Activated T-cell treated with anti-CD3 and anti-CD28 coated beads, Interleukin-2, amount 50 U/mL, for 48 hours (primary cell): ENCODE data around the gene GRB7.
A peak's percentile ranks its signal among the peaks of the same experiment; 100 is the strongest.
"Not testable (repeated sequence)": the region's sequence is repeated elsewhere in the genome, so short reads cannot be mapped to it uniquely, and the experiment has no call there.

Experiments used
- DNase-seq, 2 experiments: peaks; one replicate each; pipeline ENCODE4 v3.0.0-alpha.2; 2020

Gene GRB7

DNA sequence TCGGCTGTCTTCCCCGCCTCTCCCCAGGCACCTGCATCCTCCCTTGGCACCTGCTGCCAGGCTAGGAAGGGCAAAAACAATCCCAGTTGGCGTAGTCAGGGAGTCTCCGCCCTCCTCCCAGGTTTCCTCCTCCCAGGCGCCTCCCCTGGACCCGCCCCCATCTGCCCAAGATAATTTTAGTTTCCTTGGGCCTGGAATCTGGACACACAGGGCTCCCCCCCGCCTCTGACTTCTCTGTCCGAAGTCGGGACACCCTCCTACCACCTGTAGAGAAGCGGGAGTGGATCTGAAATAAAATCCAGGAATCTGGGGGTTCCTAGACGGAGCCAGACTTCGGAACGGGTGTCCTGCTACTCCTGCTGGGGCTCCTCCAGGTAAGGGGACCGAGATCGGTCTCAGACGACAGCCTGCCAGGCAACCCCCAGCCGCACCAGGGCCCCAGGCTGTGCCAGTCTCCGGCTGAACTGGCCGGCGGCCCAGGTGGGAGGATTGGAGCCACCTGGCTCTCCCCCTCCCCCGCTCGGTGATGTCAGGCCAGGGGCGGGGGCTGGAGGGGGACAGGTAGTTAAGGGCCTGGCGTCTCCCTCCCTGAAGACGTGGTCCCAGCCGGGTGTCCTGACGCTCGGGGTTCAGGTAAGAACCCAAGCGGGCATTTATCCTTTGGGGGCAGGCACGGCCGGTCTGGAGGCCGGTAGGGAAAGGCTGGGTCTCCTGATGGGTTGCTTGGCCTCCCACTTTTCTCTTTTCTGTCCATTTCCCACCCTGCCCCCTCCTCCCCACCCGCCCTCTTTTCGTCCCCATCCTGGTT, at the start of gene GRB7:
Gene GRB7, plus strand, starts transcription at position 179 of the 808 bp plus-strand sequence. CDS start 4,364 bp downstream, outside the sequence.
- DNase-seq = peak in 1 of 2 experiments; percentile 38

DNA sequence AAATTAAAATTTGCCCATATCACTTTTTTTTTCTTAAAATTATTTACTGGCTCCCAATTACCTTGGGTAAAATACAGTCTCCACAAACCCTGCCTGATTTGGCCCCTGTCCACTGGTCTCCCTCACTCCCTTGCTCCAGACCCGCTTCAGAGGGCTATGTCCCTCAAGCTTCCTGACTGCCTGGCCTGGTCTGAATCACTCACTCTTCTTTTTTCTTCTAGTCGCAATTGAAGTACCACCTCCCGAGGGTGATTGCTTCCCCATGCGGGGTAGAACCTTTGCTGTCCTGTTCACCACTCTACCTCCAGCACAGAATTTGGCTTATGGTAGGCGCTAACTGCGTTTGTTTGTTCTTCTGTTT, 49.3 kb upstream of the GRB7 start:
- DNase-seq = no peak

DNA sequence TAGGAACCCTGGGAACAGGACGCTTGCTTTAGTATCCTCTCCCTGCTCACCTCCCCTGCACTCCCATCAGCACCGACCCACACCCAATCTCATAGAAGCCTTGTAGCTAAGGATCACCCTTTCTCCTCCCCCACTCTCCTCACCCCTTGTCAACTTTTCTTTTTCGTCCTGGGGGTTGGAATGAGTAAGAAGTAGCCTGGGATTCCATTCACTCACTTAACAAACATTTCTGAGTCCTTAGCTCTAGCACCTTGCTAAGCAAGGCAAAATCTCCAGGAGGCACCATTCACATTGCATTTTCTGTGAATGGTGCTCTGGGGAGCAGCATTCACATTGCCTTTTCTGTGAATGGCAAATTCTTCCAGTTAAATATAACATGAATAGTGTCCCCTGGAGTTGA, 48.8 kb upstream of the GRB7 start:
- DNase-seq = no peak

DNA sequence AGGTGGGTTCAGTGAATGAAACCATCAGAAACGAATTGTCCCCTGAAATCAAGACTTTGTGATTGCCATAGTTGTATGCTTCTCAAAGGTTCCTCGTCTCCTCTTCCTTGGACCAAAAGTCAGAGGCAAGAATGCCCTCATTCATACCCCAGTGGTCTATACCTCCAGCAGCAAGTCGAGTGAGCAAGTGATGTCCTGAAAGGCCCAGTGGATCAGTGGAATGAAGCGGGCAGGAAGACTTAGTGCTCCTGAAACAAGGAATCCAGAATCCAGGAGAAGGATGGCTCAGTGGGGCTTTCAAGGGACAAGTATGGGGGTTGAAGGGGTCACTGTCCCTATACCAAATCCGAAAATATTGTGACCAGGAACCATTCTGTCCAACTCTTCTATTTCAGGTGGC, 43.1 kb upstream of the GRB7 start:
- no peak for DNase-seq

DNA sequence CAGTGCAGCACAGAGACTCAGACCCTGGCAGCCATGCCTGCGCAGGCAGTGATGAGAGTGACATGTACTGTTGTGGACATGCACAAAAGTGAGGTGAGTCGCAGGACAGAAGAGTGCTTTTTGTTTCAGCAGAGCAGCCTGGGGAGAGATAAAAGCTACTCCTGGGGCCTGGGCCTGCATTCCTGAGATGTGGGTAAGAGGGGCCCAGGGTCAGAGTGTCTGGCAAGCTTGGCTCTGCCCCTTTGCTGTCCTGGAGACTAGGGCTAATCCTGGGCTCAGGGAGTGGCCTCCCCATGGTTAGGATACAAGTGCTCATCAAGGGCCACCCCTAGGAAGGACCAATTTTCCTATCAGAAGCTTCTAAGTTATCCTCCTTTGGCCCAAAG, 42.7 kb upstream of the GRB7 start:
- DNase-seq = no peak

DNA sequence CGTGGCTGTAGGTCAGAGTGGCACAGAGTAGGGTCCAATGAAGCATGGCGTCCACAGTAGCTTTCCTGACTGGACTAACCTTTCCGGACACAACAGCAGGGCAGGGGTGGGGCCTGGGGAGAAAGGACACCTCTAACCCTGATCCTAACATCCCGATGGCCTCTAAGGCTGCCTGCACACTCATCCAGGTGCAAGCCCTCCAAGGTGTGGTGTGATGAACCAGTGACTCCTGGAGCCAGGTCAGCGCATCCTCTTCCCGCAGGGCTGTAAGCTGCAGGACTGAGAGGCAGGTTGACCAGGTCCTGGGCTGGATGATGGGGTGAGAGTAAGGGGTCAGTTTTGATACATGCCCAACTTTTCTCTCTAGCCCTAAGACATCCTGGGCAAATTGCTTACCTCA, 41.0 kb upstream of the GRB7 start:
- no peak for DNase-seq

DNA sequence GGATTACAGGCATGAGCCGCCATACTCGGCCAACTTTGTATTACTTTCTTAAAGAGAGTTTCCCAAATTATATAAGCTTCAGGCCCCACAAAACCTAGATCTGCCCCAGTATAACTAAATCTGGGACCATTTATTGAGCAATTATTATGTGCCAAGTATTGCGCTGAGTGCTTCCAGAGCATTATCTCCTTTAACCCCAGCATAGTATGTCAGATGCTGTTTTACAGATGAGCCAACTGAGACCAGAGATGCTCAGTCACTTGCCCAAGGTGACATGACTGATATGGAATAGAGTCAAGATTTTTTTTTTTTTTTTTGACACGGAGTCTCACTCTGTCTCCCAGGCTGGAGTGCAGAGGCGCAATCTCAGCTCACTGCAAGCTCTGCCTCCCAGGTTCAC, 39.8 kb upstream of the GRB7 start:
- DNase-seq = no peak

DNA sequence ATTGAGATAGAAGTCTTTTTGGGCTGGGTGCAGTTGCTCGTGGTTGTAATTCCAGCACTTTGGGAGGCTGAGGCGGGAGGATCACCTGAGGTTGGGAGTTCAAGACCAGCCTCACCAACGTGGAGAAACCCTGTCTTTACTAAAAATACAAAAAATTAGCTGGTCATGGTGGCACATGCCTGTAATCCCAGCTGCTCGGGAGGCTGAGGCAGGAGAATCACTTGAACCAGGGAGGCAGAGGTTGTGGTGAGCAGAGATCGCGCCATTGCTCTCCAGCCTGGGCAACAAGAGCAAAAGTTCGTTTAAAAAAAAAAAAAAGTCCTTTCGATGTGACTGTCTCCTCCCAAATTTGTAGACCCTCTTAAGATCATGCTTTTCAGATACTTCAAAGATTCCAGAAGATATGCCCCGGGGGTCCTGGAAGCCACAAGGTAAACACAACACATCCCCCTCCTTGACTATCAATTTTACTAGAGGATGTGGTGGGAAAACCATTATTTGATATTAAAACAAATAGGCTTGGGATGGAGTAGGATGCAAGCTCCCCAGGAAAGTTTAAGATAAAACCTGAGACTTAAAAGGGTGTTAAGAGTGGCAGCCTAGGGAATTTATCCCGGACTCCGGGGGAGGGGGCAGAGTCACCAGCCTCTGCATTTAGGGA, 38.5 kb upstream of the GRB7 start:
- DNase-seq = not testable (repeated sequence)

DNA sequence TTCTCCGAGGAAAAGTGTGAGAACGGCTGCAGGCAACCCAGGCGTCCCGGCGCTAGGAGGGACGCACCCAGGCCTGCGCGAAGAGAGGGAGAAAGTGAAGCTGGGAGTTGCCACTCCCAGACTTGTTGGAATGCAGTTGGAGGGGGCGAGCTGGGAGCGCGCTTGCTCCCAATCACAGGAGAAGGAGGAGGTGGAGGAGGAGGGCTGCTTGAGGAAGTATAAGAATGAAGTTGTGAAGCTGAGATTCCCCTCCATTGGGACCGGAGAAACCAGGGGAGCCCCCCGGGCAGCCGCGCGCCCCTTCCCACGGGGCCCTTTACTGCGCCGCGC, 38.0 kb upstream of the GRB7 start, which contains the start of gene ERBB2:
Gene ERBB2, plus strand, starts transcription at position 247 of the 330 bp plus-strand sequence. CDS start 175 bp downstream, outside the sequence.
- no peak for DNase-seq

DNA sequence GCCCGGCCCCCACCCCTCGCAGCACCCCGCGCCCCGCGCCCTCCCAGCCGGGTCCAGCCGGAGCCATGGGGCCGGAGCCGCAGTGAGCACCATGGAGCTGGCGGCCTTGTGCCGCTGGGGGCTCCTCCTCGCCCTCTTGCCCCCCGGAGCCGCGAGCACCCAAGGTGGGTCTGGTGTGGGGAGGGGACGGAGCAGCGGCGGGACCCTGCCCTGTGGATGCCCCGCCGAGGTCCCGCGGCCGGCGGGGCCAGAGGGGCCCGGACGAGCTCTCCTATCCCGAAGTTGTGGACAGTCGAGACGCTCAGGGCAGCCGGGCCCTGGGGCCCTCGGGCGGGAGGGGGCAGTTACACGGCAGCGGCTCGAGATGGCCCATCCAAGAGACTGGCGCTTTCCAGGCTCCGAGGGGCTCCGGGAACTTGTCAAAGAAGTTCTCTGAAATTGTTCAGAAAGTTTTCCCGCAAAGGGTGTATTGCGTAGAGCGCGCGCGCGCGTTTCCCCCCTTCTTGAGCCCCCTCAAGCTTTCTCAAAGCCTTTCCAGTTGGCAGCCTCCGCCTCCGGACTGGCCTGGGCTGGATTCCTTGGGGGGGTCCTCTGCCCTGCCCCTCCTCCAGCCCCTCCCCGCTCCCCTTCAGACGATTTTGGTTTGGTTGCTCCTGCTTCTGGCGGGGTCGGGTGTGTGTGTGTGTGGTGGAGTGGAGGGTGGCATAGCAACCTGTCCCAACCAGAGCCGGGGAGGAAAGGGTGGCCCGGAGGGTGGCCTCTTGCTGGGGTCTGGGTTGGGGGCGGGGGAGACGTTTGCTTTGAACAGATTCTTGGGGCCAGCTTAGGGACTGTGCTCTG, 37.4 kb upstream of the GRB7 start:
- no peak for DNase-seq

DNA sequence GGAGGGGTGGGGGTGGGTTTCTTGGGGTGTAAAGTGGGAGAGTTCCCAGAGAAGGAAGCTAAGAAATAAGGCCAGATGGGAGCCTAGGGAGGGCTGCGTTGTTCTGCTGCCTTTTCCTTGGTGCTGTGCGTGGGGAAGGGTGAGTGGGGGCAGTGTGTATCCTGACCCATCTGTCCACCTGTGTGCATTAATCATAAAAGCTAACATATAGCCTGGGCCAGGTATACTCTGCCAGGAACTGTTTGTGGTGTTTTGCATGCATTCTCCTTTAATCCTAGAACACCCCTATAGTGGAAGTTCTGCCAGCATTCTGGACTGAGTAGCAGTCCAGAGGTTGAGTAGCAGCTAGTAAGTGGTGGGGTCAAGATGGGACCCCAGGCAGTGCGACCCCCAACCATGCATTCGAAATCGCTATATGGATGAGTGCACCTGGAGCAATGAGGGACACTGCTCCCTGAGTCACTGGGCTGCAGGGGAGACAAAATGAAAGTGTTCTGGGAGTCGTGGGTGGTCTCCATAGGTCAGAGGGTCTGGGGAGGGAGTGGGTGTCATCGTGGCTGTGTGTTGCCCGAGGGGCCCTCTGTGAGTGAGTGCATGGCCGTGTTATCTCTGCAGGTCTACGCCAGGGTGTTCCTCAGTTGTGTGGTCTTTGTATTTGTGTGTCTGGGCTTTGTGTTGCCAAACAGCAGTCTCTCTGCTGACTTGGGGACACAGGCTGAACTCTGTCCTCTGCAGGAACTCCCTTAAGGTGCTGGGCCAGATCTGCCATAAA, 36.5 kb upstream of the GRB7 start:
- DNase-seq = no peak

DNA sequence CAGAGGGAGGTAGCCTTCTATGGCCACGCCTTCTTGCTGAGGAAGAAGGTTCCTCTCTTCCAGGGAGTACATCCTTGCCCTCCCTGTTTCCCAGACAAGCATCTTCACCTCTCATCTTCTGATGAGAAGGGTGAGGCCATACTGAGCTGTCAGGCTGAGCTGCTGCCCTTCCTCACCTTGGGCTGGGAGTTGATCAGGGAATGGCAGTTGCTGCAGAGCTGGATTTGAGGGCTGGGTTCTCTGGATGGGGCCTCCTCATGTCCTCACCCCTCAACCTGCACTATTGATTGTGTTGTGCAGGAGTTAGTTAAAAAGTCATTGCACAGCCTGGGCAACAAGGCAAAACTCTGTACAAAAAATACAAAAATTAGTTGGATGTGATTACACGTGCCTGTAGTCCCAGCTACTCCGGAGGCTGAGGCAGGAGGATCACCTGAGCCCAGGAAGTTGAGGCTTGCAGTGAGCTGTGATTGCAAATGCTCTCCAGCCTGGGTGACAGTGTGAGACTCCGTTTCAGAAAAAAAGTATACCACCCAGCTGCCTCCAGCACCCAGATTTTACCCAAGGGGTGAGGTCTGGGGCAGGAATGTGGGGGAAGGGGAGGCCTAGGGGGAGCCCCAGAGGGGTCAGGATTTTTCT, 35.8 kb upstream of the GRB7 start:
- DNase-seq = no peak

DNA sequence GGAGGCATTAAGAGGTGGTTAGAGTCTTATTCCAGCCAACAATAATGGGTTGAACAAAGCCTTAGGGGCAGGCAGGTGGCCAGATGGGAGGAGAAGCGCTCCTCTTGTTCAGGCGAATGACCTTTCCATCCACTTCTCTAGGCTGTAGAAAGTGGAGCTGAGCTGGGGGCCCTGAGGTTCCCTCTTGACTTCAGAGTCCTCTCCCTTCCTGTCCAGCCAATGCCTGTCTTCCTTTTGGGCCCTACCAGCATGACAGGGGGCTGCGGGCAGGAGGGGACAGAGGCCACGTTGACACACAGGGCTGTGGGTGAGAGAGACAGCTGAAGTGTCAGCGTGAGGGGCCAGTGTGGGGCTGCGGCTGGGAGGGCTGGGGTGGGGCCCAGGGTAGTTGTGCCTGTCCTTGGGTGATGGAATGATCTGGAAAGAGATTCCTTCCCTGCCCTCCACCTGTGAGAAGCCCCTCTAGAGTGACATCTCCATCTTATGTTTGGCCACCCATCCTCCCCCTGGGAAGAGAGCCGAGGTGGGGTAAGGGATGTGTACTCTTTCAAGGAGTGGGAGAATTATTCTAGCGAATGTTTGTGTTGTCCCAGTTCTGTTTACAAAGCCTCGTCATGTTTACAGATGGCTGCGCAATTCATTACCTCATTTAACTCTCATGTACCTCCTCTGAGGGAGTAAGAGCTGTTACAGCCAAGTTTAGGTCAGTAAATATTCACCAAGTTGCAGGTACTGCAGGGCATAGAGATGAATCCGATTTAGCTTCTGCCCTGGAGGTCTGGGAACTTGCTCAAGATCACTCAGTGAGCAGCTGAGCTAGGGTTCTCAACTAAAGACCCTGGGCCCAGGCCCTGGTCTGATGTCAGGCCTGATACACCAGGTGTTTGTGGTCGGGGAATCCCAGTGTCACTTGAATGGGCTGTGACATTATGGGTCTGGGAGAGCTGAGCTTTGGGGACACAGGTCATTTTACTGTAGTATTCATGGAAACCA, 34.5 kb upstream of the GRB7 start:
- no peak for DNase-seq

DNA sequence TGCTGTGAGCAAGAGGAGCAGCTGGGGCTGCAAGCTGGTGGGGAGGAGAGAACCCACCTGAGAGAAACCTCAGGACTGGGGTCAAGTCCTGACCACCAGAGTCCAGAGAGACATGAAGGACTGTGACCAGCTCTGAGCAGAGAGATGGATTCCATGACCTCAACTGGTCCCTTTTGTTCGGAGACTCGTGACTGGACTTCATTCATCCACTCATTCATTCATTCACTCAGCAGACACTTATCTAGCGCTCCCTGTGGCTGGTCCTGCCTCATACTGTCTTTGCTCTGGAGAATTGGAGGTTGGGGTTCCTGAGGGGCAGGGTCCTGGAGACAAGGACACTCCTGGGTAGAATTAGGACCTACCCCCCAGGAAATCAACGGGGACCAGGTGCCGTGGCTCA, 33.8 kb upstream of the GRB7 start:
- DNase-seq = no peak

DNA sequence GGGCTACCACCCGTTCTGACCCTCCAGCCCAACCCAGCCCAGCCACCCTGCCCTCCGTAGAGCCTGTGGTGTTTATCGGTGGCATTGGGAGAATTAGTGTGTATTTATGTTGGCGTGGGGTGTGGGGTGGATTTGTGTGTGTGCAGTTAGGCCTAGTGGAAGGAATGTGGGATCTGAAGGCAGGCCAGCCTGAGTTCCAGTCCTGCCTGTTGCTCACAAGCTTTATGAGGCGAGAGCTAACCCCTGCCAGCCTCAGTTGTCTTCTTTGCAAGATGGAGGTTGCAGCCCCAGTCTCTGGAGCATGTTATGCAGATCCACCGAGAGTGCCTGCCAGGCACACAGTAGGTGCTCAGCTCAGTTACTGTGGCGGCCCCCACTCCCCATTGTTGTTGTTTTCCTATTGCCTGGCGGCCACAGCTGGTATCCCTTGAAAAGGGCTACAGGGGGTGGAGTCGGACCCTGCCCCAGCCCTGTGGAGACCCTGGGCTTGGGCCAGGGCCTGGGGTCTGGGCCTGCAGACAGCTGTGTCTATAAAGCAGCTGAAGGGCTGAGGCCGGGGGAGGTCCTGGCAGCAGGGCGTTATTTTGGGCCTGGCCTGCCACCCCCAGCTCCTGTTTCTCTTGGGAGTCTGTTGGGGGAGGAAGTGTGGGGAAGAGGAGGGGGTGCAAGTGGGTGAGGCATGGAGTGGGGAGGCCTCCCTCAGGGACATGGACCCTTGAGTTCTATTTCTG, 32.8 kb upstream of the GRB7 start:
- no peak for DNase-seq

DNA sequence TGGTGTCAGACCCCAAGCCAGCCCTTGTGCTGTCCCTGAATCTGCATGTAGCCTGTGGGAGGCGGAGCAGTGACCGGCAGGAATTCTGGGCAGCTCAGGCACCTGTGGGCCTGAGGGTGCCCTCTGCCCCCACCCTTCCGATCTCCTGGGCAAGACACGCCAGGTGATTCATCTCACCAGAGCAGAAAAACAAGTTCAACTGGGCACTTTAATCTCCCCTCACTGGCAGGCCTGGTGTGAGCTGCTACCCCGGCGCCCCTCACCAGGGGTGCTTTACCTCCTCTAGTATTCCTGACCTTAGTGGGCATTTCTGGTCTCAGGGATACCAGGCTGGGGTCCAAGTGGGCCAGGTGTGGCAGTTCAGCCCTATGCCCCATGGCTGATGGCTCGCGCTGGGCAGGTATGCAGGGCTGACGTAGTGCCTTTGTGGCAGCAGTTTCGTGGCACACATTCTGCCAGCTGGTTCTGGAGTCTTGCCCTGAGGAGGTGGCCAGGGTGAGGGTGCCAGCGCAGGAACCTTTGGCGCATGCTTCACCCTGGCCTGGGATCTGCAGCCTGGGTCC, 31.9 kb upstream of the GRB7 start:
- DNase-seq = no peak

DNA sequence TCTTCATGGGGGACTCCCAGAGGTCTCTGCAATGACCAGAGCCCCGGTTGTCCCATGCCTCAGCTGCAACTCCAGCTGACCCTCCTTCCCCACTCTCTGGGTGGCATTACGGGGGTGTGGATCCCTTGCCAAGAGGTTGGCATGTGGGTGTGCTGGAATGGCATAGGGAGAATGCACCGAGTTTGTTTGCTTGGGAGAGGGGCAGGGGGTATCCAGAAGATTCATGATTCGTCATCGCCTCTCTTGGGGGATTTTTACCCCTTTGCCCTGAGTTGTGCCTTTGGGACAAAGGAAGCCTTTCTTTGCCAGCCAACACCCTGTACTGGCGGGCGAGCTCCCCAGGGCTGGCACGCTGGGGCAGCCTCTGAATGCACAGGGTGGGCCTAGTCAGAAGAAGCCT, 31.4 kb upstream of the GRB7 start:
- DNase-seq = no peak

DNA sequence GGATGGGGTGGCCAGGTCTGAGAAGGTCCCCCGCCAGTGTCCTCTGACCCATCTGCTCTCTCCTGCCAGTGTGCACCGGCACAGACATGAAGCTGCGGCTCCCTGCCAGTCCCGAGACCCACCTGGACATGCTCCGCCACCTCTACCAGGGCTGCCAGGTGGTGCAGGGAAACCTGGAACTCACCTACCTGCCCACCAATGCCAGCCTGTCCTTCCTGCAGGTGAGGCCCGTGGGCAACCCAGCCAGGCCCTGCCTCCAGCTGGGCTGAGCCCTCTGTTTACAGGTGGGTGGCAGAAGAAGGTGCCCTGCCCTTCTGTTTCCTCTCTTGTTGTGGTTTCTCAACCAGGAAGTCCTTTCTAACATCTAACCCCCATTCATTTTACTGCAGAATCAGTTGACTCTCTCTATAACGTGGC, 30.8 kb upstream of the GRB7 start:
- no peak for DNase-seq

DNA sequence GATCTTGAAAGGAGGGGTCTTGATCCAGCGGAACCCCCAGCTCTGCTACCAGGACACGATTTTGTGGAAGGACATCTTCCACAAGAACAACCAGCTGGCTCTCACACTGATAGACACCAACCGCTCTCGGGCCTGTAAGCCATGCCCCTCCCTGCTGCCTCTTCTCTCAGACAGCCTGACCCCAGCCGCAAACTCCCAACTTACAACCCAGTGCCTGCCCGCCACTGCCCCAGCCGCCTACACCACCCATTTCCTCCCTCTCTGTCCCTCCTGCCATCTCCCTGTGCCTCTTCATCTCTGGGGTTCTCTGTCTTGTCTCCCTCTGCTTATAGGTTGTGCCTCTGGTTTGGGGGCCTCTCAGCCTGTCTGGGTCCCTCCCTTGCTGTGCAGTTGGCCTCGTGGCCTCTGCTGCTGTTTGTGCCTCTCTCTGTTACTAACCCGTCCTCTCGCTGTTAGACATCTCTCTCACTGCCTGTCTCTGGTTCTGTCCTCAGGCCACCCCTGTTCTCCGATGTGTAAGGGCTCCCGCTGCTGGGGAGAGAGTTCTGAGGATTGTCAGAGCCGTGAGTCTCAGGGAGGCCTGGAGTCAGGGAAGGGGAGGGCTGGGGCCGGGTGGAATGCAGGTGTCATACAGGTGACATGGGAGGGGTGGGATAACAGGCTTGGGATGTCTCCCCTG, 28.3 kb upstream of the GRB7 start:
- no peak for DNase-seq
